AG04450 (cell line): ENCODE data around the gene TRAF3IP3. TPM values are rescaled to one million over a fixed set of nuclear protein-coding genes. Genes with fewer than 3 reads are reported as not detected.

Source experiments
- CTCF ChIA-PET: fragments of 300-600, 350-600 bp; formaldehyde crosslinking; extraction: SDS; loops from one replicate; lab custom pipeline; 2022; ENCODE audit warnings: antibody characterized with exemption, inconsistent platforms; lab: Charles Lee
- POLR2A ChIA-PET: fragments of 350-600 bp; formaldehyde crosslinking; extraction: SDS; loops from one replicate; lab custom pipeline; 2021; ENCODE audit warnings: antibody characterized with exemption, inconsistent platforms; lab: Yijun Ruan, JAX
- DNase-seq: peaks from one replicate; pipeline ENCODE4 v3.0.0-alpha.2; 2011; ENCODE audit warnings: low read depth, low spot score
- H3K27ac ChIP-seq: one replicate; pipeline ENCODE4 v1.5.1; 2012; ENCODE audit warnings: low read depth, low read length, control low read depth
- H3K27me3 ChIP-seq: one replicate; pipeline ENCODE4 v1.6.0; 2012; ENCODE audit warnings: low read length; ENCODE audit not compliant: control insufficient read depth, insufficient read depth
- H3K4me3 ChIP-seq: 2 replicates; pipeline ENCODE4 v1.5.1; 2011; ENCODE audit warnings: mild to moderate bottlenecking, low read depth, low read length, control low read depth
- H3K9me3 ChIP-seq: 2 replicates; pipeline ENCODE4 v1.5.1; 2012; ENCODE audit warnings: low read length; ENCODE audit not compliant: control insufficient read depth, insufficient read depth
- CTCF ChIP-seq: IDR thresholded peaks from 2 replicates; pipeline ENCODE4 v1.5.1; 2011; ENCODE audit warnings: low read depth, low read length, control low read depth, inconsistent platforms
- polyA plus RNA-seq: library from polyadenylated mRNA; depleted of rRNA; stranded (reverse); fragments of >200 nt; gene quantifications from 2 replicates; pipeline ENCODE4 v1.2.3, GENCODE V29; 2011; rRNA removed

Gene TRAF3IP3
- polyA plus RNA-seq, 1 experiment, result 0.10 TPM

DNA sequence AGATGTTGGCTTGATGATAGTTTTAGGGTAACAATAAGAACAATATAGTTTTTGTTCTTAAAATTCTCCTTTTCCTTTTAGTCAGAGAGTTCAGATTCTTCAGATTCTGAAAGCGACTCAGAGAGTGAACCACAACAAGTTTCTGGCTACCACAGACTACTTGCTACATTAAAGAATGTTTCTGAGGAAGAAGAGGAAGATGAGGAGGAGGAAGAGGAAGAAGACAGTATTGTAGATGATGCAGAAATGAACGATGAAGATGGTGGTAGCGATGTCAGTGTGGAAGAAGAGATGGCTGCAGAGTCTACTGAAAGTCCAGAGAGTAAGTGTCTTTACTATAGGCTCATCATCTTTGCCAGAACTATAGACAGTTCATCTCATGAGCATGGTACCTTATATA lies 74.9 kb downstream of the TRAF3IP3 start:
- DNase-seq, result no peak
- no peak overlapping the region for H3K4me3 ChIP-seq
- H3K9me3 ChIP-seq, result no peaks in the 10 kb centered on the region
- ChIA-PET POLR2A (no interaction called here), CTCF (interaction anchor here (1.0 to 13.0 kb wide), 2 partner anchors 8 to 10 kb away, joined by 3 to 158 read pairs; no protein-coding TSS in a partner anchor)
- H3K27ac ChIP-seq, result no peak overlapping the region
- H3K27me3 ChIP-seq, result no peaks in the 10 kb centered on the region
- no peak for TF ChIP-seq CTCF

DNA sequence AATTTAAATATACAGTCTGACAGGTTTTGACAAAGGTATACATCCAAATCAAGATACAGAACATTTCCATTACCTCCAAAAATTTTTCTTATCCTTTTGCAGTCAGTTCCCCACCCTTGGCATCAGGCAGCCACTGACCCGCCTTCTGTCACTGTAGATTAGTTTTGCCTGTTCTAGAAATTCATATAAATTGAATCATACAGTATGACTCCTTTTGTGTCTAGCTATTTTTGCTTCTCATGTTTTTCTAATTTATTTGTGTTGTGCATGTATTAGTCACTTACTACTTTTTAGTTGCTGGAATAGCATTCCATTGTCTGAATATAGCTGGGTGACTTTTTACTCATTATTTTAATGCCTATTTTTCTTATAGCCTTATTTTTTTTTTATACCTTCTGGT lies 75.8 kb downstream of the TRAF3IP3 start:
- no peaks in the 10 kb centered on the region for H3K9me3 ChIP-seq
- H3K4me3 ChIP-seq, result no peak overlapping the region
- no peak for DNase-seq
- TF ChIP-seq CTCF, result no peak
- H3K27ac ChIP-seq, result no peak overlapping the region
- POLR2A ChIA-PET, result interaction anchor here (1.0 to 1.1 kb wide), 2 partner anchors 8 to 9 kb away, joined by 3 to 6 read pairs; no protein-coding TSS in a partner anchor
- no peaks in the 10 kb centered on the region for H3K27me3 ChIP-seq
- CTCF ChIA-PET, result interaction anchor here (0.7 to 13.0 kb wide), 3 partner anchors 9 to 157 kb away, joined by 3 to 158 read pairs (median 6); no protein-coding TSS in a partner anchor

Other genes starting within 250 kb of the TRAF3IP3 start
- gene CAMK1G, start 172.3 kb upstream of the TRAF3IP3 start, polyA plus RNA-seq, result 2.0 and 2.1 TPM in 2 replicates
- 2.6 and 3.3 TPM in 2 replicates for gene LAMB3, start 103.6 kb upstream of the TRAF3IP3 start, polyA plus RNA-seq
- 3.5 and 4.7 TPM in 2 replicates for gene G0S2, start 80.6 kb upstream of the TRAF3IP3 start, polyA plus RNA-seq
- 4.5 and 4.7 TPM in 2 replicates for gene HSD11B1, start 51.2 kb upstream of the TRAF3IP3 start, polyA plus RNA-seq
- 1.8 and 2.2 TPM in 2 replicates for gene C1orf74, start 28.5 kb downstream of the TRAF3IP3 start, polyA plus RNA-seq
- gene IRF6, start 50.1 kb downstream of the TRAF3IP3 start, polyA plus RNA-seq, result 0.67 and 1.0 TPM in 2 replicates
- gene UTP25, start 71.9 kb downstream of the TRAF3IP3 start, polyA plus RNA-seq, result 7.5 and 8.6 TPM in 2 replicates
- gene SYT14, start 182.2 kb downstream of the TRAF3IP3 start, polyA plus RNA-seq, result 3.7 and 4.8 TPM in 2 replicates